H1 (cell line): ENCODE results near the gene MRPL32. TPM values are rescaled to one million over a fixed set of nuclear protein-coding genes. Genes with fewer than 3 reads are reported as not detected.

Experiments used
- CTCF ChIA-PET: fragments of 300-600 bp; sonication (Branson Sonifier 250); formaldehyde crosslinking; loops from one replicate; lab custom pipeline; 2021; ENCODE audit not compliant: partially characterized antibody; lab: Charles Lee
- POLR2A ChIA-PET: fragments of 300-600 bp; sonication (Branson Sonifier 250); formaldehyde crosslinking; loops from one replicate; lab custom pipeline; 2021; ENCODE audit warnings: inconsistent platforms; ENCODE audit not compliant: partially characterized antibody; lab: Charles Lee
- DNase-seq, 2 experiments: peaks; one replicate each; pipeline versions ENCODE4 v3.0.0 to v3.0.0-alpha.2; 2010 to 2022; ENCODE audit warnings: low spot score in 2 of 2, low read depth in 1 of 2, mixed read lengths in 1 of 2
- FAIRE-seq: peaks from 2 replicates; lab custom pipeline; 2011; peaks lifted over from hg19 to GRCh38; lab: Jason Lieb, UNC
- H2AFZ ChIP-seq: 2 replicates; pipeline ENCODE4 v1.8.1; 2012; ENCODE audit warnings: low read length, inconsistent platforms
- H2AK5ac ChIP-seq: 2 replicates; pipeline ENCODE4 v1.6.1; 2013; ENCODE audit warnings: low read depth, low read length
- H2BK120ac ChIP-seq: replicated peaks from 2 replicates; pipeline ENCODE3; 2013; ENCODE audit warnings: low read depth, low read length, inconsistent platforms
- H2BK12ac ChIP-seq: 2 replicates; pipeline ENCODE4 v1.6.1; 2013; ENCODE audit warnings: low read depth, low read length
- H2BK15ac ChIP-seq: 2 replicates; pipeline ENCODE4 v1.6.1; 2013; ENCODE audit warnings: low read length
- H2BK20ac ChIP-seq: 2 replicates; pipeline ENCODE4 v1.6.1; 2013; ENCODE audit warnings: low read length
- H2BK5ac ChIP-seq: 2 replicates; pipeline ENCODE4 v1.6.1; 2013; ENCODE audit warnings: low read depth, low read length
- H3K14ac ChIP-seq: 2 replicates; pipeline ENCODE4 v1.6.1; 2013; ENCODE audit warnings: inconsistent platforms; ENCODE audit not compliant: insufficient read length
- H3K18ac ChIP-seq: 2 replicates; pipeline ENCODE4 v1.6.1; 2013; ENCODE audit warnings: low read length; ENCODE audit errors: extremely low read depth
- H3K23ac ChIP-seq: 2 replicates; pipeline ENCODE4 v1.6.1; 2013; ENCODE audit warnings: inconsistent platforms; ENCODE audit not compliant: insufficient read length
- H3K23me2 ChIP-seq: 2 replicates; pipeline ENCODE4 v1.6.1; 2013; ENCODE audit warnings: low read depth, low read length
- H3K27ac ChIP-seq: 2 replicates; pipeline ENCODE4 v1.6.1; 2011; ENCODE audit warnings: low read depth, low read length, inconsistent platforms
- H3K27me3 ChIP-seq, 4 experiments: replicated peaks in 1 of 4; 1 replicate in 1 of 4; 2 replicates in 3 of 4; pipeline versions ENCODE4 v1.6.1 to v1.8.1; 2011 to 2013; ENCODE audit warnings: low read length in 3 of 4, mild to moderate bottlenecking in 3 of 4, inconsistent platforms in 2 of 4, mixed read lengths in 2 of 4, moderate library complexity in 1 of 4; ENCODE audit not compliant: control insufficient read depth in 3 of 4, insufficient read depth in 3 of 4; ENCODE audit errors: extremely low read depth in 1 of 4
- H3K36me3 ChIP-seq, 4 experiments: 2 replicates each; pipeline versions ENCODE4 v1.6.1 to v1.8.1; 2011 to 2013; ENCODE audit warnings: mild to moderate bottlenecking in 4 of 4, low read length in 3 of 4, moderate library complexity in 2 of 4, control low read depth in 1 of 4, inconsistent platforms in 1 of 4; ENCODE audit not compliant: insufficient read depth in 4 of 4, control insufficient read depth in 2 of 4
- H3K4ac ChIP-seq: replicated peaks from 2 replicates; pipeline ENCODE3; 2013; ENCODE audit warnings: low read length, low read depth, mixed read lengths, inconsistent platforms; ENCODE audit not compliant: insufficient read length
- H3K4me1 ChIP-seq, 4 experiments: replicated peaks in 1 of 4; 1 replicate in 1 of 4; 2 replicates in 3 of 4; pipeline versions ENCODE4 v1.6.1 to v1.8.1; 2011 to 2013; ENCODE audit warnings: low read length in 3 of 4, inconsistent platforms in 2 of 4, mixed read lengths in 1 of 4; ENCODE audit not compliant: insufficient read depth in 4 of 4, control insufficient read depth in 3 of 4
- H3K4me2 ChIP-seq, 2 experiments: 2 replicates each; pipeline versions ENCODE4 v1.6.1 to v1.8.1; 2011 to 2013; ENCODE audit warnings: low read depth in 2 of 2, low read length in 2 of 2, control low read depth in 1 of 2, inconsistent platforms in 1 of 2, mild to moderate bottlenecking in 1 of 2; ENCODE audit not compliant: insufficient read depth in 1 of 2
- H3K4me3 ChIP-seq, 4 experiments: fragments of 200-600, 300-600 bp in 1 of 4; sonication (generic), shearing (Covaris generic), sonication (Bioruptor Twin) in 1 of 4; 2 replicates each; pipeline versions ENCODE4 v1.5.1 to v1.8.1; 2011 to 2016; ENCODE audit warnings: low read length in 4 of 4, low read depth in 3 of 4, control low read depth in 2 of 4, inconsistent platforms in 2 of 4, mild to moderate bottlenecking in 2 of 4, mixed read lengths in 1 of 4, moderate library complexity in 1 of 4; ENCODE audit not compliant: insufficient read depth in 2 of 4; ENCODE audit errors: extremely low read depth in 1 of 4
- H3K56ac ChIP-seq: replicated peaks from 2 replicates; pipeline ENCODE3; 2013; ENCODE audit warnings: low read depth, mild to moderate bottlenecking, mixed read lengths, low read length, inconsistent platforms; ENCODE audit not compliant: insufficient read length
- H3K79me1 ChIP-seq: 2 replicates; pipeline ENCODE4 v1.6.1; 2013; ENCODE audit warnings: low read depth, low read length, control low read depth
- H3K79me2 ChIP-seq, 2 experiments: 2 replicates each; pipeline versions ENCODE4 v1.6.1 to v1.8.1; 2012 to 2013; ENCODE audit warnings: low read length in 2 of 2, mild to moderate bottlenecking in 2 of 2, inconsistent platforms in 1 of 2; ENCODE audit not compliant: insufficient read depth in 2 of 2, control insufficient read depth in 1 of 2
- H3K9ac ChIP-seq, 4 experiments: replicated peaks in 1 of 4; 1 replicate in 1 of 4; 2 replicates in 3 of 4; pipeline versions ENCODE4 v1.6.1 to v1.8.1; 2011 to 2013; ENCODE audit warnings: low read depth in 3 of 4, low read length in 3 of 4, control low read depth in 2 of 4, mild to moderate bottlenecking in 2 of 4, moderate library complexity in 2 of 4, inconsistent platforms in 1 of 4; ENCODE audit errors: extremely low read depth in 1 of 4
- H3K9me3 ChIP-seq, 2 experiments: 2 replicates each; pipeline versions ENCODE4 v1.6.1 to v1.8.1; 2012 to 2013; ENCODE audit warnings: mild to moderate bottlenecking in 2 of 2, moderate library complexity in 2 of 2, control low read depth in 1 of 2, inconsistent platforms in 1 of 2, low read depth in 1 of 2, low read length in 1 of 2, mixed read lengths in 1 of 2; ENCODE audit not compliant: insufficient read depth in 2 of 2
- H4K20me1 ChIP-seq, 2 experiments: replicated peaks in 1 of 2; 2 replicates each; pipeline versions ENCODE3 to v1.8.1; 2011 to 2013; ENCODE audit warnings: inconsistent platforms in 2 of 2, low read length in 2 of 2, mild to moderate bottlenecking in 1 of 2; ENCODE audit not compliant: insufficient read depth in 2 of 2, control insufficient read depth in 1 of 2
- H4K5ac ChIP-seq: 2 replicates; pipeline ENCODE4 v1.6.1; 2013; ENCODE audit warnings: low read length, low read depth, mixed read lengths, inconsistent platforms; ENCODE audit not compliant: insufficient read length
- H4K8ac ChIP-seq: 2 replicates; pipeline ENCODE4 v1.8.0; 2013; ENCODE audit warnings: mild to moderate bottlenecking, moderate library complexity, low read length, inconsistent platforms; ENCODE audit not compliant: insufficient read depth; ENCODE audit errors: extremely low read depth
- H4K91ac ChIP-seq: replicated peaks from 2 replicates; pipeline ENCODE3; 2013; ENCODE audit warnings: low read length, mixed read lengths, inconsistent platforms; ENCODE audit not compliant: insufficient read length
- ATF3 ChIP-seq: IDR thresholded peaks from 2 replicates; pipeline ENCODE4 v1.6.1; 2011; ENCODE audit warnings: low read depth, mild to moderate bottlenecking, low read length; ENCODE audit not compliant: insufficient read depth
- CBX5 ChIP-seq: fragments of 300-800, 300-1000 bp; sonication (generic); IDR thresholded peaks from 2 replicates; pipeline ENCODE4 v1.7.1; 2016; ENCODE audit warnings: antibody characterized with exemption, low read length, low read depth
- CHD1 ChIP-seq: IDR thresholded peaks from 2 replicates; pipeline ENCODE4 v1.6.1; 2012; ENCODE audit warnings: low read depth, low read length, improper control_type of control experiment
- CHD2 ChIP-seq: IDR thresholded peaks from 2 replicates; pipeline ENCODE4 v1.6.1; 2012; ENCODE audit warnings: low read length, improper control_type of control experiment
- EP300 ChIP-seq, 2 experiments: IDR thresholded peaks; 1 replicate in 1 of 2; 2 replicates in 1 of 2; pipeline ENCODE4 v1.6.1; 2011 to 2012; ENCODE audit warnings: low read depth in 2 of 2, low read length in 2 of 2, mild to moderate bottlenecking in 2 of 2, borderline replicate concordance in 1 of 2, inconsistent platforms in 1 of 2, moderate library complexity in 1 of 2
- HDAC6 ChIP-seq: IDR thresholded peaks from one replicate; pipeline ENCODE4 v1.7.1; 2012; ENCODE audit warnings: low read depth, mild to moderate bottlenecking, inconsistent platforms, low read length, moderate library complexity
- RFX5 ChIP-seq: IDR thresholded peaks from 2 replicates; pipeline ENCODE4 v1.6.1; 2011; ENCODE audit warnings: low read depth, low read length, improper control_type of control experiment, borderline replicate concordance
- SAP30 ChIP-seq: fragments of 300-600 bp; sonication (generic); IDR thresholded peaks from 2 replicates; pipeline ENCODE4 v1.7.1; 2012; ENCODE audit warnings: low read length, moderate library complexity, mild to moderate bottlenecking, inconsistent platforms; ENCODE audit not compliant: insufficient read depth, insufficient replicate concordance
- SIN3A ChIP-seq, 2 experiments: IDR thresholded peaks in 1 of 2; conservative IDR thresholded peaks in 1 of 2; 2 replicates each; pipeline ENCODE4 v1.6.1; 2011 to 2012; ENCODE audit warnings: low read length in 2 of 2, improper control_type of control experiment in 1 of 2, low read depth in 1 of 2, mild to moderate bottlenecking in 1 of 2
- TAF1 ChIP-seq: IDR thresholded peaks from 2 replicates; pipeline ENCODE4 v1.6.1; 2011; ENCODE audit warnings: mild to moderate bottlenecking, low read depth, low read length
- YY1 ChIP-seq: IDR thresholded peaks from 2 replicates; pipeline ENCODE4 v1.6.1; 2011; ENCODE audit warnings: low read depth, mild to moderate bottlenecking, low read length
- WGBS, 2 experiments: shearing (Covaris generic) in 1 of 2; methylation state at CpG; one replicate each; pipeline versions ENCODE4 v1.1.6 to v1.1.7; 2013 to 2015; ENCODE audit warnings: low lambda C conversion rate in 2 of 2, mixed read lengths in 2 of 2, inconsistent platforms in 1 of 2, low coverage in 1 of 2, missing lambda C conversion rate in 1 of 2; ENCODE audit not compliant: insufficient replicate concordance in 2 of 2, insufficient coverage in 1 of 2, insufficient read length in 1 of 2; ENCODE audit errors: extremely low coverage in 1 of 2, missing lambda C conversion rate in 1 of 2; 5-methylcytosine and 5-hydroxymethylcytosine counted together
- polyA plus RNA-seq, 7 experiments: library from polyadenylated mRNA; depleted of rRNA in 3 of 7; stranded (reverse) in 5 of 7; unstranded in 2 of 7; fragments of >200 nt in 5 of 7; fragments of 200-250 nt in 2 of 7; gene quantifications; 1 replicate in 5 of 7; 2 replicates in 1 of 7; 4 replicates in 1 of 7; pipeline versions ENCODE4 v1.2.1 to v1.2.3, GENCODE V29; 2011 to 2013; ENCODE audit warnings: missing spikeins in 2 of 7, mixed read lengths in 2 of 7
- total RNA-seq: library from RNA; stranded (reverse); fragmentation: NEBNext Ultra II Directional; extraction: Animal tissue kit (Norgen Biotek cat#: 25700); gene quantifications from 2 replicates; pipeline ENCODE4 v1.2.1, GENCODE V29; 2021

Gene MRPL32
- total and polyA plus RNA-seq, 2 of the 8 experiments (the other 6 are each of a cell fraction or from before 2014, with no cell fraction given), result 50.9 to 97.2 TPM

- ChIA-PET CTCF (interaction anchor here (0.9 to 2.2 kb wide), 6 partner anchors 12 to 991 kb away, joined by 3 to 10 read pairs (median 3); no protein-coding TSS in a partner anchor), POLR2A (interaction anchor here (0.7 to 13.6 kb wide), 5 partner anchors 12 to 336 kb away, joined by 3 to 112 read pairs (median 4); partner anchors contain the start of gene C7orf25)
- H3K27me3 ChIP-seq, result no peaks in the 10 kb centered on the region
- H3K9me3 ChIP-seq, result no peaks in the 10 kb centered on the region
- peaks cover 9% of the 10 kb centered on the region; the same call in 1 of the 2 replicates for H3K23me2 ChIP-seq
- H2AFZ ChIP-seq, result no peak overlapping the region
- H3K14ac ChIP-seq, result no peak overlapping the region
- no peak overlapping the region for H3K4ac ChIP-seq
- H2BK120ac ChIP-seq, result no peak overlapping the region
- FAIRE-seq, result no peak
- H3K23ac ChIP-seq, result no peak overlapping the region
- peaks cover 8 to 9% of the 10 kb centered on the region in 2 experiments for H4K20me1 ChIP-seq
- DNase-seq, result no peak
- no peak overlapping the region for H2AK5ac ChIP-seq
- no peak overlapping the region for H2BK20ac ChIP-seq
- H3K27ac ChIP-seq, result no peak overlapping the region
- H3K4me1 ChIP-seq, result peaks cover 0 to 4% (median 0%) of the 10 kb centered on the region in 4 experiments; a peak in 2 of 7 replicates
- no peak overlapping the region for H2BK15ac ChIP-seq
- H4K91ac ChIP-seq, result no peak overlapping the region
- peak overlapping the region; percentile 29 to 87; a peak in 3 of 4 replicates for H3K4me2 ChIP-seq
- no peak overlapping the region for H3K9ac ChIP-seq
- WGBS, 2 experiments, result 58% methylated on average over 3 of the region's 3 CpGs; no CpG with 5 or more reads in 1 of the 2 experiments
- TF ChIP-seq YY1, result no peak
- TF ChIP-seq RFX5, result no peak
- TF ChIP-seq EP300 (IDR thresholded peaks at IDR 0.05; ENCODE audit: borderline replicate concordance in 1 of 2, low read depth in 2 of 2, low read length in 2 of 2), result no peak
- no peak for TF ChIP-seq CBX5
- TF ChIP-seq CHD2, result no peak
- no peak for TF ChIP-seq TAF1
- no peak for TF ChIP-seq SIN3A (conservative IDR thresholded peaks at IDR 0.05 in 1 of 2, IDR thresholded peaks at IDR 0.05 in 1 of 2; ENCODE audit: low read depth in 1 of 2, low read length in 2 of 2)
- TF ChIP-seq ATF3, result no peak
- no peak for TF ChIP-seq SAP30
- no peak for TF ChIP-seq HDAC6
- TF ChIP-seq CHD1, result no peak
- H4K8ac ChIP-seq, result no peak overlapping the region
- H2BK12ac ChIP-seq, result no peak overlapping the region
- H3K79me2 ChIP-seq, result peaks cover 33 to 92% of the 10 kb centered on the region in 2 experiments
- peak overlapping the region in 1 of 4 experiments; percentile 98; a peak in 1 of 8 replicates for H3K4me3 ChIP-seq
- no peaks in the 10 kb centered on the region for H3K79me1 ChIP-seq
- peaks cover 13 to 29% (median 24%) of the 10 kb centered on the region in 4 experiments for H3K36me3 ChIP-seq
- no peak overlapping the region for H3K56ac ChIP-seq
- H2BK5ac ChIP-seq, result no peak overlapping the region
- H3K18ac ChIP-seq, result no peak overlapping the region
- H4K5ac ChIP-seq, result no peak overlapping the region
These were observed 2.7 kb upstream of the MRPL32 start for GRCh38 chr7:42929449-42929848.
